GM20000 (cell line): ENCODE data around the gene MAF.

Experiments
- DNase-seq: peaks from one replicate; pipeline ENCODE4 v3.0.0; 2012; ENCODE audit warnings: low spot score
- CTCF ChIP-seq: IDR thresholded peaks from 2 replicates; pipeline ENCODE4 v1.5.1; 2012; ENCODE audit warnings: mild to moderate bottlenecking, control low read depth; ENCODE audit errors: extremely low read depth, missing control alignments

Gene MAF

GRCh38 chr16:79561729-79562128 is 38.8 kb downstream of the MAF start:
- TF ChIP-seq CTCF: no peak
- DNase-seq: no peak

- no peak for TF ChIP-seq CTCF
- DNase-seq: no peak
Observed at GRCh38 chr16:79560923-79561322, 39.6 kb downstream of the MAF start.

- no peak for DNase-seq
- no peak for TF ChIP-seq CTCF
Observed at GRCh38 chr16:79560318-79560717, 40.2 kb downstream of the MAF start.

GRCh38 chr16:79559532-79559931 is 41.0 kb downstream of the MAF start:
- TF ChIP-seq CTCF: no peak
- DNase-seq: no peak

- no peak for TF ChIP-seq CTCF
- DNase-seq: no peak
Observed at GRCh38 chr16:79557421-79557820, 43.1 kb downstream of the MAF start.

GRCh38 chr16:79554912-79555311 is 45.6 kb downstream of the MAF start:
- TF ChIP-seq CTCF: no peak
- DNase-seq: no peak

GRCh38 chr16:79550373-79550772 is 50.2 kb downstream of the MAF start:
- DNase-seq: no peak
- no peak for TF ChIP-seq CTCF
